Natural killer cell (primary cell): ENCODE results near the gene ZNF716. TPM values are rescaled to one million over a fixed set of nuclear protein-coding genes. Genes with fewer than 3 reads are reported as not detected.

ENCODE experiments used
- ATAC-seq, 3 donors: fragments of 150-1000 bp in 2 of 3; fragments of 200-7000 bp in 1 of 3; cut with Tn5 transposase; 1 replicate in 1 of 3; 2 replicates in 2 of 3; pipeline ENCODE4 v1.10.0; 2021; ENCODE audit warnings: mild to moderate bottlenecking in 2 of 3, moderate library complexity in 2 of 3
- DNase-seq, 2 donors: peaks; one replicate each; pipeline versions ENCODE4 v3.0.0 to v3.0.0-alpha.2; 2013 to 2021; ENCODE audit warnings: mixed read lengths in 1 of 2
- H3K27ac ChIP-seq: one replicate; pipeline ENCODE4 v1.5.1; 2013; ENCODE audit warnings: mild to moderate bottlenecking, low read length
- H3K27me3 ChIP-seq: one replicate; pipeline ENCODE4 v1.6.1; 2013; ENCODE audit warnings: low read length; ENCODE audit not compliant: control insufficient read depth, insufficient read depth
- H3K36me3 ChIP-seq: one replicate; pipeline ENCODE4 v1.6.1; 2013; ENCODE audit warnings: low read length; ENCODE audit not compliant: control insufficient read depth, insufficient read depth
- H3K4me1 ChIP-seq: one replicate; pipeline ENCODE4 v1.6.1; 2013; ENCODE audit warnings: low read length; ENCODE audit not compliant: control insufficient read depth, insufficient read depth
- H3K4me3 ChIP-seq: one replicate; pipeline ENCODE4 v1.5.1; 2013; ENCODE audit warnings: low read length
- H3K9me3 ChIP-seq: one replicate; pipeline ENCODE4 v1.6.1; 2013; ENCODE audit warnings: low read length; ENCODE audit not compliant: control insufficient read depth, insufficient read depth
- H3K27ac Mint-ChIP-seq, 2 donors: one replicate each; pipeline ENCODE4 v1.8.0; 2022; ENCODE audit warnings: mild to moderate bottlenecking in 2 of 2, mixed read lengths in 2 of 2, moderate library complexity in 1 of 2
- H3K27me3 Mint-ChIP-seq, 2 donors: one replicate each; pipeline ENCODE4 v1.8.0; 2022; ENCODE audit warnings: low read depth in 2 of 2, mixed read lengths in 2 of 2
- H3K36me3 Mint-ChIP-seq: one replicate; pipeline ENCODE4 v1.8.0; 2022; ENCODE audit warnings: mixed read lengths
- H3K4me1 Mint-ChIP-seq, 2 donors: one replicate each; pipeline ENCODE4 v1.8.0; 2022; ENCODE audit warnings: mixed read lengths in 2 of 2
- H3K4me3 Mint-ChIP-seq: one replicate; pipeline ENCODE4 v1.8.0; 2022; ENCODE audit warnings: mild to moderate bottlenecking, moderate library complexity, mixed read lengths
- H3K9me3 Mint-ChIP-seq, 2 donors: one replicate each; pipeline ENCODE4 v1.8.0; 2022; ENCODE audit warnings: mixed read lengths in 2 of 2
- CTCF ChIP-seq: fragments of 200-600 bp; IDR thresholded peaks from one replicate; pipeline ENCODE4 v1.8.0; 2022; ENCODE audit warnings: antibody characterized with exemption
- WGBS: methylation state at CpG from one replicate; pipeline ENCODE4 v1.1.7; 2013; ENCODE audit warnings: missing lambda C conversion rate; ENCODE audit not compliant: insufficient coverage; 5-methylcytosine and 5-hydroxymethylcytosine counted together
- intact Hi-C: fragments of 100-400 bp; cut with micrococcal nuclease; formaldehyde crosslinking; loops from one replicate; pipeline ENCODE4 v1.14.2; 2022
- total RNA-seq, 4 donors: library from RNA; stranded (reverse); fragments of 120-200 nt in 1 of 4; gene quantifications; one replicate each; pipeline versions ENCODE4 v1.2.3 to v1.2.4, GENCODE V29; 2013 to 2022

Gene ZNF716
- total RNA-seq, 3 donors from 2014 or later (not counting 1 experiment from before 2014, with no cell fraction given) = not detected

DNA sequence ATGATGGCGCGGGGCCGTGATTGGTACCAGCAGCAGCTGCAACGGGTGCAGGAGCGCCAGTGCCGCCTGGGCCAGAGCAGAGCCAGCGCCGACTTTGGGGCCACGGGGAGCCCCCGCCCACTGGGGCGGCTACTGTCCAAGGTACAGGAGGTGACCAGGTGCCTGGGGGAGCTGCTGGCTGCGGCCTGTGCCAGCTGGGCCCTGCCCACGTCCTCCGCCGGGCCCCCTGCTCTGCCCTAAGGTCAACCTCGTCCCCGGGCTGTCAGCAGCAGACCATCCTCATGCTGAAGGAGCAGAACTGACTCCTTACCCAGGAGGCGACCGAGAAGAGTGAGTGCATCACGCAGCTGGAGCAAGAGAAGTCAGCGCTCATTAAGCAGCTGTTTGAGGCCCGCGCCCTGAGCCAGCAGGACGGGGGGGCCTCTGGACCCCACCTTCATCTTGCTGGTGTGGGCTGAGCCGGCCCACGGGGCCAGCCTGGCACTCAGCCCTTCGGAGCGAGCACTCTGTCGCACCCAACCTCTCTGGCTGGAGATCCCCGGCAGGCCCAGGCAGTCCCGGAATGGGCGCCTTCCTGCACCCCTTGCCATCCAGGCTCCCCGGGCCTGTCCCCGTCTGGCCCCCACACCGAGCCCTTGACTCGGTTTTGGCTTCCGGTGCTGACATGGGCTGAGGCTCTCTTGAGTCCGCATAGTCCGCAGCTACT is 24.6 kb upstream of the ZNF716 start:
- TF ChIP-seq CTCF = no peak
- no peaks in the 10 kb centered on the region for H3K36me3 ChIP-seq
- Mint-ChIP-seq H3K27me3 (no peaks in the 10 kb centered on the region), H3K36me3 (peaks cover 15% of the 10 kb centered on the region), H3K4me1 (no peaks in the 10 kb centered on the region), H3K9me3 (peaks cover 11 to 19% of the 10 kb centered on the region in 2 donors), H3K27ac (no peak overlapping the region), H3K4me3 (no peak overlapping the region)
- 80% methylated on average over 39 of the region's 39 CpGs for WGBS
- H3K27me3 ChIP-seq = no peaks in the 10 kb centered on the region
- H3K4me3 ChIP-seq = no peak overlapping the region
- no peak overlapping the region for H3K27ac ChIP-seq
- intact Hi-C loops = no loop called here
- DNase-seq (no peak), ATAC-seq (no peak)
- peaks cover 27% of the 10 kb centered on the region for H3K9me3 ChIP-seq
- H3K4me1 ChIP-seq = no peaks in the 10 kb centered on the region

- Histone ChIP-seq H3K9me3 (peaks cover 30% of the 10 kb centered on the region), H3K36me3 (no peaks in the 10 kb centered on the region), H3K27me3 (no peaks in the 10 kb centered on the region), H3K4me1 (no peaks in the 10 kb centered on the region), H3K4me3 (no peak overlapping the region), H3K27ac (no peak overlapping the region)
- H3K36me3 Mint-ChIP-seq = peaks cover 15% of the 10 kb centered on the region
- H3K27ac Mint-ChIP-seq = no peak overlapping the region
- no peak for ATAC-seq
- H3K27me3 Mint-ChIP-seq = no peaks in the 10 kb centered on the region
- 70% methylated on average over 29 of the region's 29 CpGs for WGBS
- intact Hi-C loops = no loop called here
- peaks cover 13 to 18% of the 10 kb centered on the region in 2 donors for H3K9me3 Mint-ChIP-seq
- no peaks in the 10 kb centered on the region for H3K4me1 Mint-ChIP-seq
- peak; percentile 27 for TF ChIP-seq CTCF
- H3K4me3 Mint-ChIP-seq = no peak overlapping the region
- no peak for DNase-seq
These were observed 23.9 kb upstream of the ZNF716 start for GRCh38 chr7:57425969-57426628.

DNA sequence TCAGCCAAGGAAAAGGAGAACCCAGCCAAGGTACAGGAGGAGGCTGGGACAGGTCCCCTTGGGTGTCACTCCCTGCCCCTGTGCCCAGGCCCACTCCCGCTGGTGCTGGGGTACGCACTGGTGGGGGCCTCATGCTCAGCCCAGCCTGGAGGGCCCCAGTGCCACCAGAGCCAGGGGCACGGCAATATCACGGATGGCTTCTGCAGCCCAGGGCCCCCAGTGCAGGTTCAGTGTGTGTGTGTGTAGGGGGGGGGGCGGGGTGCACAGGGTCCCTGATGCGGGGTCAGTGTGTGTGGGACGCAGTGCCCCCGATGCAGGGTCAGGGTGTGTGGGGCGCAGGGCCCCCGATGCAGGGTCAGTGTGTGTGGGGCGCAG is 23.4 kb upstream of the ZNF716 start:
- H3K4me1 Mint-ChIP-seq = no peaks in the 10 kb centered on the region
- WGBS = 93% methylated on average over 10 of the region's 11 CpGs
- H3K9me3 Mint-ChIP-seq = peaks cover 10 to 14% of the 10 kb centered on the region in 2 donors
- H3K4me3 Mint-ChIP-seq = no peak overlapping the region
- Histone ChIP-seq H3K27ac (no peak overlapping the region), H3K4me3 (no peak overlapping the region), H3K9me3 (peaks cover 30% of the 10 kb centered on the region), H3K4me1 (no peaks in the 10 kb centered on the region), H3K36me3 (no peaks in the 10 kb centered on the region), H3K27me3 (no peaks in the 10 kb centered on the region)
- DNase-seq = no peak
- H3K36me3 Mint-ChIP-seq = peaks cover 19% of the 10 kb centered on the region
- no peak for ATAC-seq
- TF ChIP-seq CTCF = no peak
- no peak overlapping the region for H3K27ac Mint-ChIP-seq
- intact Hi-C loops = no loop called here
- H3K27me3 Mint-ChIP-seq = no peaks in the 10 kb centered on the region
